Measurements from ENCODE around the gene TRIM5. TPM values are rescaled to one million over a fixed set of nuclear protein-coding genes. Genes with fewer than 3 reads are reported as not detected.

TRIM5 gene
- total and polyA plus RNA-seq, 10 of the 15 experiments (the other 5 are each of a cell fraction or from before 2014, with no cell fraction given), result 20.0 to 59.7 (median 31.8) TPM

DNA sequence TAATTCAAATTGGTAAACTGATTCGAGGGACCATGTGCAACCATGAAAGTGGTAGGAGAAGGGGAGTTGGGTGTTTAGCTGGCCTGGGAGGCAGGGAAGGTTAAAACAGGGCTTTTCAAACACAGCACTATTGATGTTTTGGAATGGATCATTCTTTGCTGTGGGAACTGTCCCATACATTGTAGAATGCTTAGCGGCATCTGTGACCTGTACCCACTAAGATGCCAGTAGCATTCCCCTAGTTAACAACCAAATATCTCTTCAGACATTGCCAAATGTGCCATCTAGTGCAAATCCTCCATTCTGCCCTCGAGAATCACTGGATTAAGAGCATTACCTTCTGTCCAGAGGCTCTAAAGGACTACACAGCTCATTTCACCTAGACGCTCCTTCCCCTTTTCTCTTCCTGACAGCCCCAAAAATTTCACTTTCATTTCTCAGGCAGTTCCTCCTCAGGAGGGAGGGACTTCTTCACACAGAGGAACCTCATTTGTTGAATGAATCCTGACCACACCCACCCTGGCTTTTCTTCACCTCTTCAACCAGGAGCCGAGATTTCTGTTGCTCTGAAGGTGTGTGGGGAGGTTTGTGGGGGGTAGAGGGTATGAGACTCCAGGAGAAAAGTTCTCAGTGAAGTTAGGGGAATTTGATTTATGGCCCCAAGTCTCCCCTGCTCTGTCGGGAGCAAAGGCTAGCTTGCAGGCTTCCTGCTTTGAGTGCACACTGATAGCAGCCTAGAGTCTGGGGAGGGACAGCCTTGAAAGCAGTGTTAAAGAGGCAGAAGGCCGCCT is 60.2 kb downstream of the TRIM5 start, which contains the start of gene TRIM34 (continued):
- TF ChIP-seq, protein P1, sequence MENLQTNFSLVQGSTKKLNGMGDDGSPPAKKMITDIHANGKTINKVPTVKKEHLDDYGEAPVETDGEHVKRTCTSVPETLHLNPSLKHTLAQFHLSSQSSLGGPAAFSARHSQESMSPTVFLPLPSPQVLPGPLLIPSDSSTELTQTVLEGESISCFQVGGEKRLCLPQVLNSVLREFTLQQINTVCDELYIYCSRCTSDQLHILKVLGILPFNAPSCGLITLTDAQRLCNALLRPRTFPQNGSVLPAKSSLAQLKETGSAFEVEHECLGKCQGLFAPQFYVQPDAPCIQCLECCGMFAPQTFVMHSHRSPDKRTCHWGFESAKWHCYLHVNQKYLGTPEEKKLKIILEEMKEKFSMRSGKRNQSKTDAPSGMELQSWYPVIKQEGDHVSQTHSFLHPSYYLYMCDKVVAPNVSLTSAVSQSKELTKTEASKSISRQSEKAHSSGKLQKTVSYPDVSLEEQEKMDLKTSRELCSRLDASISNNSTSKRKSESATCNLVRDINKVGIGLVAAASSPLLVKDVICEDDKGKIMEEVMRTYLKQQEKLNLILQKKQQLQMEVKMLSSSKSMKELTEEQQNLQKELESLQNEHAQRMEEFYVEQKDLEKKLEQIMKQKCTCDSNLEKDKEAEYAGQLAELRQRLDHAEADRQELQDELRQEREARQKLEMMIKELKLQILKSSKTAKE (IDR thresholded peaks at IDR 0.05; ENCODE audit: low read depth, poor library complexity, severe bottlenecking), result no peak
- no peak for TF ChIP-seq BRCA1 (IDR thresholded peaks at IDR 0.05; ENCODE audit: low read depth, low read length)
- TF ChIP-seq EZH2 (IDR thresholded peaks at IDR 0.05; ENCODE audit: borderline replicate concordance, control insufficient read depth, low read depth, low read length), result no peak
- TF ChIP-seq, protein P2, sequence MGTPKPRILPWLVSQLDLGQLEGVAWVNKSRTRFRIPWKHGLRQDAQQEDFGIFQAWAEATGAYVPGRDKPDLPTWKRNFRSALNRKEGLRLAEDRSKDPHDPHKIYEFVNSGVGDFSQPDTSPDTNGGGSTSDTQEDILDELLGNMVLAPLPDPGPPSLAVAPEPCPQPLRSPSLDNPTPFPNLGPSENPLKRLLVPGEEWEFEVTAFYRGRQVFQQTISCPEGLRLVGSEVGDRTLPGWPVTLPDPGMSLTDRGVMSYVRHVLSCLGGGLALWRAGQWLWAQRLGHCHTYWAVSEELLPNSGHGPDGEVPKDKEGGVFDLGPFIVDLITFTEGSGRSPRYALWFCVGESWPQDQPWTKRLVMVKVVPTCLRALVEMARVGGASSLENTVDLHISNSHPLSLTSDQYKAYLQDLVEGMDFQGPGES (IDR thresholded peaks at IDR 0.05), result no peak
- TF ChIP-seq TCF3 (IDR thresholded peaks at IDR 0.05; ENCODE audit: borderline replicate concordance, insufficient read depth, low read depth, low read length), result no peak
- TF ChIP-seq MYB (IDR thresholded peaks at IDR 0.05; ENCODE audit: borderline replicate concordance, low read depth, low read length), result no peak
- TF ChIP-seq NBN (IDR thresholded peaks at IDR 0.05), result peak; percentile 83
- TF ChIP-seq CHD1 (IDR thresholded peaks at IDR 0.05; ENCODE audit: low read depth, low read length), result no peak
